Peyer's patch (tissue), 4 donors: ENCODE results near the gene ITGA8.

Experiments used
- POLR2A ChIP-seq, 2 donors: fragments of 450-650 bp; IDR thresholded peaks; one replicate each; pipeline ENCODE4 v1.5.1; 2017; ENCODE audit warnings: antibody characterized with exemption in 2 of 2, mild to moderate bottlenecking in 2 of 2, moderate library complexity in 2 of 2
- TF ChIP-seq, protein P1 (sequence below), 6 experiments: fragments of 450-650 bp in 4 of 6; fragments of 200-600 bp in 2 of 6; sonication (generic) in 1 of 6; IDR thresholded peaks; one replicate each; pipeline ENCODE4 v1.5.1; 2017 to 2019; ENCODE audit warnings: antibody characterized with exemption in 6 of 6, mild to moderate bottlenecking in 3 of 6, moderate library complexity in 1 of 6

DNA sequence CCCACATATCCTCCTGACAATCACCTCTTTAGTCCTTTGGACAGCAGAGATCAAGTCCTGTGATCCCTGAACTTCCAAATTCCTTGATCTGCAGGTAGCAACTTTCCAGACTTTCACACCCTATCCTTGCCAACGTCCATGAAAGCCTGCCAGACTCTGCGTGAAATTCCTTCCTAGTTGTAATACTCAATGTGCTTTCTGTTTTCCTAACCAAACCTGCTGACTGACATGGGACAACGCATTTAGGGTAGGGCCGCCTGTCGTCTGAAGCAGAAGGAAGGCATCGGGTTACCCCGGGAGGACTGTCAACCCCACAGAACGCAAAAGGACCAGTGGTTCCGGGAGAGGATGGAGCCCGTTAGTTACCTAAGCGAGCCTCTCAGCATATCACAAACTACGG, 23.9 kb downstream of the ITGA8 start:
- TF ChIP-seq POLR2A (IDR thresholded peaks at IDR 0.05): no peak
- TF ChIP-seq, protein P1, sequence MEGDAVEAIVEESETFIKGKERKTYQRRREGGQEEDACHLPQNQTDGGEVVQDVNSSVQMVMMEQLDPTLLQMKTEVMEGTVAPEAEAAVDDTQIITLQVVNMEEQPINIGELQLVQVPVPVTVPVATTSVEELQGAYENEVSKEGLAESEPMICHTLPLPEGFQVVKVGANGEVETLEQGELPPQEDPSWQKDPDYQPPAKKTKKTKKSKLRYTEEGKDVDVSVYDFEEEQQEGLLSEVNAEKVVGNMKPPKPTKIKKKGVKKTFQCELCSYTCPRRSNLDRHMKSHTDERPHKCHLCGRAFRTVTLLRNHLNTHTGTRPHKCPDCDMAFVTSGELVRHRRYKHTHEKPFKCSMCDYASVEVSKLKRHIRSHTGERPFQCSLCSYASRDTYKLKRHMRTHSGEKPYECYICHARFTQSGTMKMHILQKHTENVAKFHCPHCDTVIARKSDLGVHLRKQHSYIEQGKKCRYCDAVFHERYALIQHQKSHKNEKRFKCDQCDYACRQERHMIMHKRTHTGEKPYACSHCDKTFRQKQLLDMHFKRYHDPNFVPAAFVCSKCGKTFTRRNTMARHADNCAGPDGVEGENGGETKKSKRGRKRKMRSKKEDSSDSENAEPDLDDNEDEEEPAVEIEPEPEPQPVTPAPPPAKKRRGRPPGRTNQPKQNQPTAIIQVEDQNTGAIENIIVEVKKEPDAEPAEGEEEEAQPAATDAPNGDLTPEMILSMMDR (IDR thresholded peaks at IDR 0.05): no peak
